GM12872 (cell line): ENCODE measurements around the gene RAP1A.

Experiments used
- TF ChIP-seq, protein P1 (sequence below): IDR thresholded peaks from 3 replicates; pipeline ENCODE4 v1.5.1; 2011; ENCODE audit warnings: low read depth, mild to moderate bottlenecking, low read length, moderate library complexity; ENCODE audit not compliant: insufficient read depth

The RAP1A gene

GRCh38 chr1:111599781-111600693 lies 19.6 kb upstream of the RAP1A start:
- TF ChIP-seq, protein P1, sequence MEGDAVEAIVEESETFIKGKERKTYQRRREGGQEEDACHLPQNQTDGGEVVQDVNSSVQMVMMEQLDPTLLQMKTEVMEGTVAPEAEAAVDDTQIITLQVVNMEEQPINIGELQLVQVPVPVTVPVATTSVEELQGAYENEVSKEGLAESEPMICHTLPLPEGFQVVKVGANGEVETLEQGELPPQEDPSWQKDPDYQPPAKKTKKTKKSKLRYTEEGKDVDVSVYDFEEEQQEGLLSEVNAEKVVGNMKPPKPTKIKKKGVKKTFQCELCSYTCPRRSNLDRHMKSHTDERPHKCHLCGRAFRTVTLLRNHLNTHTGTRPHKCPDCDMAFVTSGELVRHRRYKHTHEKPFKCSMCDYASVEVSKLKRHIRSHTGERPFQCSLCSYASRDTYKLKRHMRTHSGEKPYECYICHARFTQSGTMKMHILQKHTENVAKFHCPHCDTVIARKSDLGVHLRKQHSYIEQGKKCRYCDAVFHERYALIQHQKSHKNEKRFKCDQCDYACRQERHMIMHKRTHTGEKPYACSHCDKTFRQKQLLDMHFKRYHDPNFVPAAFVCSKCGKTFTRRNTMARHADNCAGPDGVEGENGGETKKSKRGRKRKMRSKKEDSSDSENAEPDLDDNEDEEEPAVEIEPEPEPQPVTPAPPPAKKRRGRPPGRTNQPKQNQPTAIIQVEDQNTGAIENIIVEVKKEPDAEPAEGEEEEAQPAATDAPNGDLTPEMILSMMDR = no peak

DNA sequence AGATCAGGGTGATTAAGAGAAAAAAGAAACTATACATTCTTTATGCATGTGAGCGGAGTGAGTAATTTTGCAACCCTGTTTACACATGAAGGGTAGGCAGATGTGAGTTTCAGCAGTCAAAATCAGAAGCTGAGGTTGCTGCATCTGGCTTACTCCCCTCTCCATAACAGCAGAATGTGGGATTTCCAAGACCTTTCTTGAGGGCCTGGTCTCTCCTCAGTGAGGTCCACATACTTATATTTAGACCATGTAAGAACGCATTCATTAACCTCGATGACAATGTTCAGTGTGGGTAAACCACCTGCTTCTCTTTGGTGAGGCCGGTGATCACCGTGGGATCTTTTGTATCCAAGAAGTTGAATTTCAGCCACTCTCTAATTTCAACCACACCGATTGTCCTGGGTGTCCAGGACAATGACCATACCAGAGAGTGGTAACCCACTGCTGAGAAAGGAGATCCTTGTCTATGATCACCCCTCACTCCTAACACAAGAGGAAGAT lies 18.7 kb upstream of the RAP1A start:
- TF ChIP-seq, protein P1 = no peak

DNA sequence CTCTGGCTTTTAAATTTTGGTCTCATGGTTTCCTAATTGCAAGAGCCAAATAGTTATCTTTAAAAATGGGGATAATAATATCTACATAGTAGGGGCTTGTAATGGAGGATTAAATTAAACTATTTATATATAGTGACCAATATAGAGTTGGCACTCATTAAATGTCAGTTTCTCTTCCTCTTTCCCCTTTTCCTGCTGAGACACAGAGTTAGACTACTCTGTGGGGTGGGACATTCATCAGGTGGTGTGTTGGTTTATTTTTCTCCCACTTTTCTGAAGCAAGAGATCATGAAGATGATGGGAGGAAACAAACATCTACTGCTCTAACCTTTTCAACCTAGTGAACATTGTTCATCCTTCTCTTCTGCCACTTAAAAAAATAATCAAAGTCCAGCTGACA lies 17.3 kb upstream of the RAP1A start:
- TF ChIP-seq, protein P1 = no peak

DNA sequence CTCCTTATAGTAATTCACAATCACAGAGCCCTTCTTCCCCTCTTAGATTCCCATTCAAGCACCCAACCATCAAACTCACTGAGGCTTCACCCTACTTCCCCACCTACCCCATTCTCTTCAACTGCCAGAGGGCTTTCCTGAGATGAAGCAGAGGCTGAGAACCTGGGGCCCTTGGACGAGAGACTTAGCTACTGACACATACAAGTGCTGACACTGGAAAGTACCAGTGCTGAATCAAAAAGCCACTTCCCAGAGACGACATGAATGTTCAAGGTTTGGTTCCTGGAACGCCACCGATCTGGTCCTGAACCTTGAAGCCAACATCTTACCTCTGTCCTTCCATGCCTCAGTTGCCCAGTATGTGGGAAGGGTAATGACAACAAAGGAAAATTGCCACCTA lies 16.6 kb upstream of the RAP1A start:
- TF ChIP-seq, protein P1 = no peak

DNA sequence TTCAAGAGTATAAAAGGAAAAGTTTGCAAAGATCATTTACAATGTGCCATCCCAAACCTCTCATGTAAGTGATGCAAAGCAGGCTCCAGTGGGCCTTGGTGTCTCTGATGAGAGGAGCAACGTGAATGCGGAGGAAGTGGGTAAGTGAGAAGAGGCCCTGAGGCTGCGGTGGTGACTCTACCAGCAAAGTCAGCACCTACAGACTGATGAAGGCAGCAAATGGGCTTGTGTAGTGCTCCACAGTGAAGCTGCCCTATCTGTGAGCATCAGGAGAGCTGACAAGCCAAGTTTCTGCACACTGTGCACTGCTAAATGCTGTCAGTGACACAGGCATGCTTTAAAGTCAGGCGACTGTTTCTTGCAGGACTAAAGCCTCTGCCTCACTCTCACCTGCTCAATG lies 15.6 kb upstream of the RAP1A start:
- TF ChIP-seq, protein P1 = no peak

- TF ChIP-seq, protein P1 = no peak
Measured at GRCh38 chr1:111604931-111605330, 14.7 kb upstream of the RAP1A start.

DNA sequence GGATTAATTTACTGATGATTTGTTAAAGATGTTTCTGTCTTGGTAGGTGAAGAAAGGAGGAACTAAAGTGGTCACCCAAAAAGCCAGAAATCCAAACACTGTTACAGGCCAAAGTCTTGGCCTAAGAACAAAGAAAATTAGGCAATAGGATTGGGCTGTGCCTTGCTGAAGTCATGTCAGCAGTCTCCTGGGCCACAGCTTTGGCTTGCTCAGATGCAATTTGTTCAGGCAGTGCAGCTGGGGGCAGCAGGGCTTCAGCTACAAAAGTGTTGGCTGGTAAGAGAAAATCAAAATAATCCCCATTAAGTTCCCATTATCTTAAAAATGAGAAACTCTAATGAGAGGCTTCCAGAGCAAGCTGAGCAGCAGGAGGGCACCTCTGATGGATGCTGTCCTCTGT lies 14.0 kb upstream of the RAP1A start:
- TF ChIP-seq, protein P1 = no peak
